HCT116 (cell line): ENCODE data around the gene MANBA. TPM values are rescaled to one million over a fixed set of nuclear protein-coding genes. Genes with fewer than 3 reads are reported as not detected.

Experiments
- ATAC-seq: fragments of 200-7000 bp; cut with Tn5 transposase; 2 replicates; pipeline ENCODE4 v1.9.1; 2020; ENCODE audit warnings: mild to moderate bottlenecking, moderate library complexity
- BruUV-seq: library from RNA; stranded (reverse); fragments of 400-500 nt; replicated peaks from 2 replicates; lab custom pipeline; 2021; lab: Mats Ljungman, UMichigan
- CTCF ChIA-PET: fragments of 300-600 bp; sonication (Branson Sonifier 250); formaldehyde crosslinking; loops from one replicate; lab custom pipeline; 2021; ENCODE audit warnings: antibody characterized with exemption; lab: Charles Lee
- POLR2A ChIA-PET: fragments of 300-600, 350-600 bp; sonication (Branson Sonifier 250); formaldehyde crosslinking; loops from one replicate; lab custom pipeline; 2021; ENCODE audit warnings: antibody characterized with exemption; lab: Charles Lee
- RAD21 ChIA-PET, 2 experiments: fragments of 300-600 bp; sonication (Branson Sonifier 250); formaldehyde crosslinking; loops; one replicate each; lab custom pipeline; 2023; ENCODE audit warnings: low total read pairs in 2 of 2; ENCODE audit not compliant: uncharacterized antibody in 2 of 2, unreplicated experiment in 2 of 2, low non-redundant PET in 1 of 2; lab: Charles Lee
- DNase-seq: peaks from one replicate; pipeline ENCODE4 v3.0.0-alpha.2; 2010; ENCODE audit warnings: low read depth, low spot score
- H2AFZ ChIP-seq: fragments of 200-600 bp; shearing (Covaris generic), sonication (generic); 2 replicates; pipeline ENCODE4 v1.6.1; 2017; ENCODE audit warnings: low read depth, mixed run types, mixed read lengths, antibody characterized with exemption, low read length; ENCODE audit not compliant: poor library complexity, severe bottlenecking
- H3K27ac ChIP-seq: 2 replicates; pipeline ENCODE4 v1.5.1; 2012; ENCODE audit warnings: low read depth, low read length
- H3K27me3 ChIP-seq: fragments of 200-600 bp; sonication (generic); 2 replicates; pipeline ENCODE4 v1.6.1; 2016; ENCODE audit warnings: mixed run types, low read length, mixed read lengths; ENCODE audit not compliant: insufficient read depth
- H3K36me3 ChIP-seq, 2 experiments: fragments of 200-500 bp in 1 of 2; fragments of 200-600 bp in 1 of 2; sonication (Bioruptor generic) in 1 of 2; sonication (generic) in 1 of 2; 2 replicates each; pipeline versions ENCODE4 v1.5.1 to v1.6.1; 2014 to 2016; ENCODE audit warnings: low read length in 2 of 2, inconsistent platforms in 1 of 2, mixed read lengths in 1 of 2, mixed run types in 1 of 2; ENCODE audit not compliant: insufficient read depth in 2 of 2, control insufficient read depth in 1 of 2
- H3K4me1 ChIP-seq, 2 experiments: fragments of 200-600 bp in 1 of 2; sonication (generic) in 1 of 2; 2 replicates each; pipeline versions ENCODE4 v1.5.1 to v1.6.1; 2012 to 2017; ENCODE audit warnings: low read length in 2 of 2, inconsistent platforms in 1 of 2, mild to moderate bottlenecking in 1 of 2, mixed read lengths in 1 of 2, mixed run types in 1 of 2, moderate library complexity in 1 of 2; ENCODE audit not compliant: insufficient read depth in 2 of 2, control insufficient read depth in 1 of 2
- H3K4me2 ChIP-seq: fragments of 200-600 bp; sonication (generic); 2 replicates; pipeline ENCODE4 v1.6.1; 2017; ENCODE audit warnings: mixed run types, low read length, mixed read lengths
- H3K4me3 ChIP-seq, 2 experiments: fragments of 200-600 bp in 1 of 2; sonication (generic) in 1 of 2; replicated peaks in 1 of 2; 2 replicates each; pipeline ENCODE4 v1.5.1; 2011 to 2016; ENCODE audit warnings: low read length in 2 of 2, control low read depth in 1 of 2, low read depth in 1 of 2, mild to moderate bottlenecking in 1 of 2, mixed read lengths in 1 of 2, mixed run types in 1 of 2
- H3K79me2 ChIP-seq: fragments of 200-600 bp; sonication (generic); 2 replicates; pipeline ENCODE4 v1.6.1; 2017; ENCODE audit warnings: mild to moderate bottlenecking, mixed run types, low read length, moderate library complexity, mixed read lengths; ENCODE audit not compliant: insufficient read depth
- H3K9ac ChIP-seq: fragments of 200-600 bp; sonication (generic); 2 replicates; pipeline ENCODE4 v1.6.1; 2016; ENCODE audit warnings: low read length, mixed read lengths
- H3K9me2 ChIP-seq: fragments of 200-600 bp; sonication (generic), shearing (Covaris generic); 2 replicates; pipeline ENCODE4 v1.6.1; 2017; ENCODE audit warnings: mixed run types, mild to moderate bottlenecking, moderate library complexity; ENCODE audit not compliant: insufficient read depth
- H3K9me3 ChIP-seq, 2 experiments: fragments of 200-500 bp in 1 of 2; fragments of 200-600 bp in 1 of 2; sonication (Bioruptor generic) in 1 of 2; sonication (generic) in 1 of 2; 2 replicates each; pipeline ENCODE4 v1.6.1; 2014 to 2017; ENCODE audit warnings: low read length in 2 of 2, mixed read lengths in 2 of 2, inconsistent platforms in 1 of 2, low read depth in 1 of 2, mild to moderate bottlenecking in 1 of 2, mixed run types in 1 of 2, moderate library complexity in 1 of 2; ENCODE audit not compliant: control insufficient read depth in 1 of 2, insufficient read depth in 1 of 2
- H4K20me1 ChIP-seq: fragments of 200-600 bp; sonication (generic), shearing (Covaris generic); 2 replicates; pipeline ENCODE4 v1.6.1; 2017; ENCODE audit warnings: mixed run types, mild to moderate bottlenecking, moderate library complexity; ENCODE audit not compliant: insufficient read depth
- CBX3 ChIP-seq: IDR thresholded peaks from 2 replicates; pipeline ENCODE4 v1.6.1; 2012; ENCODE audit warnings: low read depth
- EGR1 ChIP-seq: IDR thresholded peaks from 2 replicates; pipeline ENCODE4 v1.6.1; 2012; ENCODE audit warnings: low read depth
- ELF1 ChIP-seq: IDR thresholded peaks from 2 replicates; pipeline ENCODE4 v1.6.1; 2012; ENCODE audit warnings: low read depth, borderline replicate concordance
- EZH2phosphoT487 ChIP-seq: fragments of 200-600 bp; IDR thresholded peaks from 2 replicates; pipeline ENCODE4 v1.6.1; 2018; ENCODE audit warnings: antibody characterized with exemption, borderline replicate concordance
- FOSL1 ChIP-seq: IDR thresholded peaks from 2 replicates; pipeline ENCODE4 v1.6.1; 2012; ENCODE audit warnings: low read depth
- JUND ChIP-seq: IDR thresholded peaks from 2 replicates; pipeline ENCODE4 v1.6.1; 2012
- POLR2A ChIP-seq: IDR thresholded peaks from 2 replicates; pipeline ENCODE4 v1.7.0; 2011; ENCODE audit warnings: borderline replicate concordance; ENCODE audit not compliant: insufficient read depth, insufficient read length; ENCODE audit errors: extremely low read depth
- RAD21 ChIP-seq: IDR thresholded peaks from 2 replicates; pipeline ENCODE4 v1.6.1; 2012; ENCODE audit warnings: low read depth, mild to moderate bottlenecking
- SP1 ChIP-seq: IDR thresholded peaks from 2 replicates; pipeline ENCODE4 v1.6.1; 2012; ENCODE audit warnings: low read depth
- SRF ChIP-seq: IDR thresholded peaks from 2 replicates; pipeline ENCODE4 v1.6.1; 2012; ENCODE audit warnings: low read depth
- ZNF274 ChIP-seq: fragments of 200-500 bp; sonication (Bioruptor generic); IDR thresholded peaks from 2 replicates; pipeline ENCODE4 v1.6.1; 2014; ENCODE audit warnings: mild to moderate bottlenecking, low read depth, low read length, inconsistent platforms
- intact Hi-C: fragments of 100-400 bp; cut with micrococcal nuclease; formaldehyde crosslinking; loops from 2 replicates; pipeline ENCODE4 v1.10.0; 2022
- total RNA-seq: library from RNA; stranded (reverse); gene quantifications from one replicate; pipeline ENCODE4 v1.2.1, GENCODE V29; 2021; ENCODE audit not compliant: unreplicated experiment
- TF ChIP-seq, protein P1 (sequence below): IDR thresholded peaks from 2 replicates; pipeline ENCODE4 v1.6.1; 2011; ENCODE audit warnings: mild to moderate bottlenecking, low read length, moderate library complexity; ENCODE audit not compliant: insufficient replicate concordance; ENCODE audit errors: extremely low read depth
- TF ChIP-seq, protein P2 (sequence below): IDR thresholded peaks from 2 replicates; pipeline ENCODE4 v1.6.1; 2012

Gene MANBA
- total RNA-seq, 1 experiment from 2014 or later, result 21.3 TPM

DNA sequence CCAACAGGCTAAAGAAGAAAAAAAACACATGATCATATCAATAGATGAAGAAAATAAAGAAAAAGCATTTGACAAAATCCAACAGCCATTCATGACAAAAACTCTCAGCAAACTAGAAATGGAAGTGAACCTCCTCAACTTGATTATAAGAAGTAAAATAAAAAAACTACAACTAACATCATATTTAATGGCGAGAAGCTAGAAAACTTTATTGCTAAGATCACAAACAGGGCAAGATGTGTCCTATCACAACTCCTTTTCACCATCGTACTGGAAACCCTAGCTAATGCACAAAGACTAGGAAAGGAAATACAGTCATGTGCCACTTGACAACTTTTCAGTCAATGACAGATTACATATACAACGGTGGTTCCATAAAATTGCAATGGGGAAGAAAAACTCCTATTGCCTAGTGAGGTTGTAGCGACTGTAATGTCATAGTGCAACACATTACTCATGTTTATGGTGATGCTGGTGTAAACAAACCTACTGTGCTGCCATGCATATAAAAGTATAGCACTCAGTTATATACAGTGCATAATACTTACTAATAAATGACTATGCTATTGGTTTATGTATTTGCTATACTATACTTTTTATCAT is 12.1 kb upstream of the MANBA start:
- no TSS peak for BruUV-seq
- POLR2A ChIA-PET, result no interaction called here

DNA sequence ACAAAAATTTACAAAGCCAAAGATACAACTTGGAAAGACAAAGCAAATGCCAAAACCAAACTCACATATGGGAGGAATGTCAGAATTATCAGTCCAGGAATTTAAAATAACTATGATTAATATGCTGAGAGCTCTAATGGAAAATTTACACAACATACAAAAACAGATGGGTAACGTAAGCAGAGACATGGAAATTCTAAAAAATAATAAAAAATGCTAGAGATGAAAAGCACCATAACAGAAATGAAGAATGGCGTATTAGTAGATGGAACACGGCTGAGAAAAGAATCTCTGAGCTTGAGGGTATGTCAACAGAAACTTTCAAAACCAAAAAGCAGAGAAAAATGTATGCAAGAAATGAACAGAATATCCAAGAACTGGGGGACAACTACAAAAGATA is 4.1 kb upstream of the MANBA start:
- no peak for ATAC-seq
- no TSS peak for BruUV-seq
- ChIA-PET CTCF (no interaction called here), POLR2A (no interaction called here), RAD21 (no interaction called here)
- H2AFZ ChIP-seq, result no peak overlapping the region
- H3K4me3 ChIP-seq, result no peak overlapping the region
- no peak overlapping the region for H3K4me2 ChIP-seq
- no peak overlapping the region for H3K27ac ChIP-seq
- H3K9me2 ChIP-seq, result no peaks in the 10 kb centered on the region
- H3K36me3 ChIP-seq, result no peaks in the 10 kb centered on the region
- no peaks in the 10 kb centered on the region for H3K9me3 ChIP-seq
- intact Hi-C loops, result no loop called here
- H3K27me3 ChIP-seq, result no peaks in the 10 kb centered on the region
- no peaks in the 10 kb centered on the region for H4K20me1 ChIP-seq
- H3K9ac ChIP-seq, result no peak overlapping the region
- H3K4me1 ChIP-seq, result peaks cover 3 to 14% of the 10 kb centered on the region in 2 experiments; a peak in 3 of 4 replicates
- DNase-seq, result no peak
- no peak for TF ChIP-seq JUND
- TF ChIP-seq SP1, result no peak
- no peak for TF ChIP-seq EGR1
- TF ChIP-seq, protein P1, sequence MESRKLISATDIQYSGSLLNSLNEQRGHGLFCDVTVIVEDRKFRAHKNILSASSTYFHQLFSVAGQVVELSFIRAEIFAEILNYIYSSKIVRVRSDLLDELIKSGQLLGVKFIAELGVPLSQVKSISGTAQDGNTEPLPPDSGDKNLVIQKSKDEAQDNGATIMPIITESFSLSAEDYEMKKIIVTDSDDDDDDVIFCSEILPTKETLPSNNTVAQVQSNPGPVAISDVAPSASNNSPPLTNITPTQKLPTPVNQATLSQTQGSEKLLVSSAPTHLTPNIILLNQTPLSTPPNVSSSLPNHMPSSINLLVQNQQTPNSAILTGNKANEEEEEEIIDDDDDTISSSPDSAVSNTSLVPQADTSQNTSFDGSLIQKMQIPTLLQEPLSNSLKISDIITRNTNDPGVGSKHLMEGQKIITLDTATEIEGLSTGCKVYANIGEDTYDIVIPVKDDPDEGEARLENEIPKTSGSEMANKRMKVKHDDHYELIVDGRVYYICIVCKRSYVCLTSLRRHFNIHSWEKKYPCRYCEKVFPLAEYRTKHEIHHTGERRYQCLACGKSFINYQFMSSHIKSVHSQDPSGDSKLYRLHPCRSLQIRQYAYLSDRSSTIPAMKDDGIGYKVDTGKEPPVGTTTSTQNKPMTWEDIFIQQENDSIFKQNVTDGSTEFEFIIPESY, result no peak
- TF ChIP-seq RAD21, result no peak
- TF ChIP-seq FOSL1, result no peak
- no peak for TF ChIP-seq POLR2A
- TF ChIP-seq ZNF274, result no peak
- TF ChIP-seq ELF1, result no peak
- H3K79me2 ChIP-seq, result peaks cover 1% of the 10 kb centered on the region; the same call in 1 of the 2 replicates

More for the DNA sequence above, 12.1 kb upstream of the MANBA start:
- Histone ChIP-seq H3K4me1 (no peaks in the 10 kb centered on the region), H3K9ac (no peak overlapping the region), H3K4me3 (no peak overlapping the region), H2AFZ (no peak overlapping the region), H4K20me1 (no peaks in the 10 kb centered on the region), H3K9me3 (no peaks in the 10 kb centered on the region), H3K27me3 (no peaks in the 10 kb centered on the region), H3K9me2 (no peaks in the 10 kb centered on the region), H3K4me2 (no peak overlapping the region), H3K27ac (no peak overlapping the region), H3K79me2 (no peaks in the 10 kb centered on the region), H3K36me3 (no peaks in the 10 kb centered on the region)
- CTCF ChIA-PET, result no interaction called here
- ATAC-seq (no peak), DNase-seq (no peak)
- RAD21 ChIA-PET, result no interaction called here
- intact Hi-C loops, result no loop called here
- TF ChIP-seq RAD21, result no peak
- TF ChIP-seq, protein P2, sequence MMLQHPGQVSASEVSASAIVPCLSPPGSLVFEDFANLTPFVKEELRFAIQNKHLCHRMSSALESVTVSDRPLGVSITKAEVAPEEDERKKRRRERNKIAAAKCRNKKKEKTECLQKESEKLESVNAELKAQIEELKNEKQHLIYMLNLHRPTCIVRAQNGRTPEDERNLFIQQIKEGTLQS, result no peak
- no peak for TF ChIP-seq EZH2phosphoT487
- no peak for TF ChIP-seq ELF1
- no peak for TF ChIP-seq EGR1
- no peak for TF ChIP-seq SRF
- no peak for TF ChIP-seq ZNF274
- TF ChIP-seq CBX3, result no peak
